Measurements from ENCODE around the gene PCDHB5.
"Not testable (repeated sequence)": the region's sequence is repeated elsewhere in the genome, so short reads cannot be mapped to it uniquely, and the experiment has no call there.

The PCDHB5 gene

DNA sequence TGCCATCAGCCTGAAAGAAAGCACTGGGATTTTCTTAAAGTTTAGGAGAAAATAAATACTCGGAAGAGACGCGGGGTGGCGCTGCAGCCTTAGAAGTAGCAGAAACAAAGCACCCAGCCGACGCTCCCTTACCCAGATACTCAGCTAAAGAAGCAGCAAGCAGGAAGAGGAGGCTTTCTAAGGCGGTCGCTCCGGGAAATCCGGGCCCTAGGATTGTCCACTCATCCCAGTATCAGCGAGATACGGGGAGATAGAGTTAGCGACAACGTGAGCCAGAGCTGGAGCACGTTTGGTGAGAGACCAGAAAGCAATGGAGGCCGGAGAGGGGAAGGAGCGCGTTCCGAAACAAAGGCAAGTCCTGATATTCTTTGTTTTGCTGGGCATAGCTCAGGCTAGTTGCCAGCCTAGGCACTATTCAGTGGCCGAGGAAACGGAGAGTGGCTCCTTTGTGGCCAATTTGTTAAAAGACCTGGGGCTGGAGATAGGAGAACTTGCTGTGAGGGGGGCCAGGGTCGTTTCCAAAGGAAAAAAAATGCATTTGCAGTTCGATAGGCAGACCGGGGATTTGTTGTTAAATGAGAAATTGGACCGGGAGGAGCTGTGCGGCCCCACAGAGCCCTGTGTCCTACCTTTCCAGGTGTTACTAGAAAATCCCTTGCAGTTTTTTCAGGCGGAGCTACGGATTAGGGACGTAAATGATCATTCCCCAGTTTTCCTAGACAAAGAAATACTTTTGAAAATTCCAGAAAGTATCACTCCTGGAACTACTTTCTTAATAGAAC lies 40.3 kb upstream of the PCDHB5 start, which contains the start of gene PCDHB2 (continued):
- TF ChIP-seq ZNF449 (tag by site-specific recombination; IDR thresholded peaks at IDR 0.05) (no peak), TRIM28 (IDR thresholded peaks at IDR 0.05; ENCODE audit: borderline replicate concordance, low read length) (no peak), ZNF473 (tag by site-specific recombination; IDR thresholded peaks at IDR 0.05) (no peak), SCRT1 (tag by site-specific recombination; IDR thresholded peaks at IDR 0.05; ENCODE audit: borderline replicate concordance) (no peak), ZBTB48 (tag by site-specific recombination; IDR thresholded peaks at IDR 0.05) (peak; percentile 97)

GRCh38 chr5:141095263-141095641 lies 39.8 kb upstream of the PCDHB5 start:
- TF ChIP-seq ZNF670 (tag by site-specific recombination; IDR thresholded peaks at IDR 0.05; ENCODE audit: low read depth) (no peak), ZNF560 (tag by site-specific recombination; IDR thresholded peaks at IDR 0.05; ENCODE audit: borderline replicate concordance) (no peak), ZNF169 (tag by site-specific recombination; IDR thresholded peaks at IDR 0.05) (no peak), ZNF202 (tag by site-specific recombination; IDR thresholded peaks at IDR 0.05; ENCODE audit: borderline replicate concordance) (no peak), CTCF (tag by site-specific recombination; IDR thresholded peaks at IDR 0.05) (no peak), ZBTB20 (tag by site-specific recombination; IDR thresholded peaks at IDR 0.05) (no peak), ZNF664 (tag by site-specific recombination; IDR thresholded peaks at IDR 0.05) (no peak), ZNF404 (tag by site-specific recombination; IDR thresholded peaks at IDR 0.05) (no peak), ZNF530 (tag by site-specific recombination; IDR thresholded peaks at IDR 0.05; ENCODE audit: low read depth) (no peak), ZNF792 (tag by site-specific recombination; IDR thresholded peaks at IDR 0.05) (no peak), ZNF416 (tag by site-specific recombination; IDR thresholded peaks at IDR 0.05) (no peak)
- ChIA-PET CTCF (interaction anchor here (0.7 to 2.5 kb wide), 7 partner anchors 11 to 469 kb away, joined by 3 to 13 read pairs (median 5); partner anchors contain the start of genes PCDHB5 and PCDHB9), POLR2A (interaction anchor here (0.6 kb wide), 1 partner anchor 40 kb away, joined by 3 read pairs; no protein-coding TSS in a partner anchor)
- Histone ChIP-seq H3K4me3 (ENCODE audit: low read depth, low read length) (peak overlapping the region; percentile 55), H3K9me3 (ENCODE audit: control insufficient read depth, insufficient read depth, low read depth, low read length) (0 out of 2 replicates have a peak, but pooled peaks cover 2% of the 10 kb centered on the region), H3K27ac (ENCODE audit: extremely low read depth, low read depth, low read length) (no peak overlapping the region), H3K4me1 (ENCODE audit: control insufficient read depth, insufficient read depth, low read length) (no peaks in the 10 kb centered on the region), H3K36me3 (ENCODE audit: control insufficient read depth in 2 of 2, insufficient read depth in 1 of 2, low read length in 2 of 2) (no peaks in the 10 kb centered on the region)

GRCh38 chr5:141096181-141096580 lies 38.8 kb upstream of the PCDHB5 start:
- H3K27ac ChIP-seq (ENCODE audit: extremely low read depth, low read depth, low read length); H3K4me1 ChIP-seq (ENCODE audit: control insufficient read depth, insufficient read depth, low read length); H3K36me3 ChIP-seq (ENCODE audit: control insufficient read depth in 2 of 2, insufficient read depth in 1 of 2, low read length in 2 of 2); H3K4me3 ChIP-seq (ENCODE audit: low read depth, low read length); H3K9me3 ChIP-seq (ENCODE audit: control insufficient read depth, insufficient read depth, low read depth, low read length); POLR2A ChIA-PET; CTCF ChIA-PET: not testable (repeated sequence)

GRCh38 chr5:141096586-141096985 lies 38.4 kb upstream of the PCDHB5 start:
- H3K9me3 ChIP-seq (ENCODE audit: control insufficient read depth, insufficient read depth, low read depth, low read length); POLR2A ChIA-PET; H3K36me3 ChIP-seq (ENCODE audit: control insufficient read depth in 2 of 2, insufficient read depth in 1 of 2, low read length in 2 of 2); H3K4me3 ChIP-seq (ENCODE audit: low read depth, low read length); CTCF ChIA-PET; H3K4me1 ChIP-seq (ENCODE audit: control insufficient read depth, insufficient read depth, low read length); H3K27ac ChIP-seq (ENCODE audit: extremely low read depth, low read depth, low read length): not testable (repeated sequence)

Measured in HEK293 (cell line).